Stimulated activated CD4-positive, alpha-beta T cell treated with anti-CD3 and anti-CD28 coated beads, Interleukin-4, amount 100 ng/mL, for 4 hours (primary cell): ENCODE results near the gene STYXL1.

Experiments used
- DNase-seq, 2 experiments: peaks; one replicate each; pipeline ENCODE4 v3.0.0-alpha.2; 2020

Gene STYXL1

DNA sequence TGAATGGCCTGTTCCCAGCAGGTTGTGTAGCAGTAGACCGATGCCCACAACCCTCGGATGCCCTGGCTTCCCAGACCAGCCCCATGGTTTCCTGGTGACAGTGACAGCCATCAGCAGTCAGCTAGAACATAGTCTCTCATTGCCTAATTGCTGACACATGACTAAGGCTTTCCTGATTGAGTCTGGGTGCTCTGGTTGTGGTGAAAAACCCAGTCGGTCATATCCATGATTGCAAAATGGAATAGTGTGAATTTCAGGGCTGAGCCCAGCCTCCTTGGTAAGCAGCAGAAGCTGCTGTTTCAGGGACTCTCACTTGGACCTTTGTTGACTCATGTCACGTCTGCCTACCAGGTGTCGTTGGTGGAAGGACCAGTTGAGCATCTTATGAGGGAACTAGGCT lies 96.3 kb downstream of the STYXL1 start:
- DNase-seq, result no peak

DNA sequence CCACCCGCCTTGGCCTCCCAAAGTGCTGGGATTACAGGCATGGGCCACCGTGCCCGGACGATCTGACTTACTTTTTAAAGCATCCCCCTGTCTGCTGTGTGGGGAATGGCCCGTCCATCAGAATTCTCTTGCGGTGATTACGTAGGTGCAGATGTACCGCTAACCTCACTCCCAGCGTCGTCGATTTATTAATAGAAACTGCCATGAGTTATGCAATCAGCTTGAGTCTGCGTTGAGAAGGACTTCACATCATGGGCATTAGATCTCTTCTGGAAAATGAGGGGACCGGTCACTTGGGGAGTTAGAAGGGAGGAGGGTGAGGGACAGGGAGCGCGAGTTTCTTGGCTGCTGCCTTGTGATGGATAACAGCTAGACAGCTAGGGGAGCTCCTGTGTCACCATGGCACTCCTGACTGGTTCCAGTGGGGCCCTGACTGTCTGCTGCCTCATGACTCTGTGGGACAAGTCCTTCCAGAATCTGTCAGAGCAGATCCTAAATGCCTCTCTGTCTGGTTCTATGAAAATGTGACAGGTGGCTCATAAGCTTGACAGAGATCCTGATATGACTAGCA lies 97.6 kb downstream of the STYXL1 start:
- no peak for DNase-seq

DNA sequence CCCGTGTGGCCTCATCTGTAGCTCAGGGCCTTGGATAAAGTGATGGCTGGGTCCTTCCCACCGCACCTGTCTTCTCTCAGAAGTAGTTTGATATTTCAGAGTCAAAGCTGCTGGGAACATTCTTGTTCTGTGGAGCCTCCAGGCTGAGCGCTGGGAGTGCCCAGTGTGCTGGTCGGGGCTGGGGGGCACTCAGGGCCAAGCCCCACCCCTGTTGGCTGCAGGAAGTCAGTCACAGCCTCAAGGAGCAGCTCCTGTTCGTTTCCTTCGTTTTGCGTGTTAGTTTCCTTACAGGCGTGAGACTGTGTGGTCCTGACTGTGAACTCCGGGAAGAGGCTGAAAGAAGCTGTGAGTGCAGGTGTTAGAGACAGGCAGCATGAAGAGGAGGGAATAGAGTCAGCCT lies 99.6 kb downstream of the STYXL1 start:
- no peak for DNase-seq
